Breast epithelium (tissue), 3 donors: ENCODE results near the gene LILRB2.
"Not testable (repeated sequence)": the region's sequence is repeated elsewhere in the genome, so short reads cannot be mapped to it uniquely, and the experiment has no call there.

Experiments used
- CTCF ChIP-seq, 3 donors: fragments of 450-650 bp; IDR thresholded peaks; one replicate each; pipeline ENCODE4 v1.5.1; 2016 to 2017; ENCODE audit warnings: antibody characterized with exemption in 3 of 3, mild to moderate bottlenecking in 3 of 3, moderate library complexity in 3 of 3
- POLR2A ChIP-seq: fragments of 450-650 bp; IDR thresholded peaks from one replicate; pipeline ENCODE4 v1.6.1; 2016; ENCODE audit warnings: antibody characterized with exemption, mild to moderate bottlenecking, moderate library complexity

GRCh38 chr19:54223937-54224281 is 57.0 kb downstream of the LILRB2 start:
- TF ChIP-seq POLR2A; CTCF (IDR thresholded peaks at IDR 0.05): not testable (repeated sequence)
